Mesenteric fat pad (tissue), 1 donor: Measurements from ENCODE around the gene AGGF1. TPM values are rescaled to one million over a fixed set of nuclear protein-coding genes. Genes with fewer than 3 reads are reported as not detected.
A peak's percentile ranks its signal among the peaks of the same experiment; 100 is the strongest.
"Not testable (repeated sequence)": the region's sequence is repeated elsewhere in the genome, so short reads cannot be mapped to it uniquely, and the experiment has no call there.

ENCODE experiments used
- DNase-seq: peaks from one replicate; pipeline ENCODE4 v3.0.0-alpha.2; 2020; ENCODE audit warnings: low spot score
- long read RNA-seq: library from polyadenylated mRNA; unstranded; transcript quantifications from one replicate; pipeline ENCODE4 v2.0.0, GENCODE V29; 2020
- total RNA-seq: library from RNA; stranded (reverse); fragmentation: NEBNext Ultra II Directional; extraction: Animal tissue kit (Norgen Biotek cat#: 25700); gene quantifications from one replicate; pipeline ENCODE4 v1.2.1, GENCODE V29; 2021
- donor health status: DM: yes; HTN: yes; CAD: no.

AGGF1 gene, protein sequence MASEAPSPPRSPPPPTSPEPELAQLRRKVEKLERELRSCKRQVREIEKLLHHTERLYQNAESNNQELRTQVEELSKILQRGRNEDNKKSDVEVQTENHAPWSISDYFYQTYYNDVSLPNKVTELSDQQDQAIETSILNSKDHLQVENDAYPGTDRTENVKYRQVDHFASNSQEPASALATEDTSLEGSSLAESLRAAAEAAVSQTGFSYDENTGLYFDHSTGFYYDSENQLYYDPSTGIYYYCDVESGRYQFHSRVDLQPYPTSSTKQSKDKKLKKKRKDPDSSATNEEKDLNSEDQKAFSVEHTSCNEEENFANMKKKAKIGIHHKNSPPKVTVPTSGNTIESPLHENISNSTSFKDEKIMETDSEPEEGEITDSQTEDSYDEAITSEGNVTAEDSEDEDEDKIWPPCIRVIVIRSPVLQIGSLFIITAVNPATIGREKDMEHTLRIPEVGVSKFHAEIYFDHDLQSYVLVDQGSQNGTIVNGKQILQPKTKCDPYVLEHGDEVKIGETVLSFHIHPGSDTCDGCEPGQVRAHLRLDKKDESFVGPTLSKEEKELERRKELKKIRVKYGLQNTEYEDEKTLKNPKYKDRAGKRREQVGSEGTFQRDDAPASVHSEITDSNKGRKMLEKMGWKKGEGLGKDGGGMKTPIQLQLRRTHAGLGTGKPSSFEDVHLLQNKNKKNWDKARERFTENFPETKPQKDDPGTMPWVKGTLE
- 21.7 TPM for total RNA-seq
- long read RNA-seq, full-length matches to known transcripts = 5 of 108 reads
- long read RNA-seq, partial matches to known transcripts = 93 of 108 reads
- long read RNA-seq, other reads (novel, unspliced or antisense) = 10 of 108 reads

DNA sequence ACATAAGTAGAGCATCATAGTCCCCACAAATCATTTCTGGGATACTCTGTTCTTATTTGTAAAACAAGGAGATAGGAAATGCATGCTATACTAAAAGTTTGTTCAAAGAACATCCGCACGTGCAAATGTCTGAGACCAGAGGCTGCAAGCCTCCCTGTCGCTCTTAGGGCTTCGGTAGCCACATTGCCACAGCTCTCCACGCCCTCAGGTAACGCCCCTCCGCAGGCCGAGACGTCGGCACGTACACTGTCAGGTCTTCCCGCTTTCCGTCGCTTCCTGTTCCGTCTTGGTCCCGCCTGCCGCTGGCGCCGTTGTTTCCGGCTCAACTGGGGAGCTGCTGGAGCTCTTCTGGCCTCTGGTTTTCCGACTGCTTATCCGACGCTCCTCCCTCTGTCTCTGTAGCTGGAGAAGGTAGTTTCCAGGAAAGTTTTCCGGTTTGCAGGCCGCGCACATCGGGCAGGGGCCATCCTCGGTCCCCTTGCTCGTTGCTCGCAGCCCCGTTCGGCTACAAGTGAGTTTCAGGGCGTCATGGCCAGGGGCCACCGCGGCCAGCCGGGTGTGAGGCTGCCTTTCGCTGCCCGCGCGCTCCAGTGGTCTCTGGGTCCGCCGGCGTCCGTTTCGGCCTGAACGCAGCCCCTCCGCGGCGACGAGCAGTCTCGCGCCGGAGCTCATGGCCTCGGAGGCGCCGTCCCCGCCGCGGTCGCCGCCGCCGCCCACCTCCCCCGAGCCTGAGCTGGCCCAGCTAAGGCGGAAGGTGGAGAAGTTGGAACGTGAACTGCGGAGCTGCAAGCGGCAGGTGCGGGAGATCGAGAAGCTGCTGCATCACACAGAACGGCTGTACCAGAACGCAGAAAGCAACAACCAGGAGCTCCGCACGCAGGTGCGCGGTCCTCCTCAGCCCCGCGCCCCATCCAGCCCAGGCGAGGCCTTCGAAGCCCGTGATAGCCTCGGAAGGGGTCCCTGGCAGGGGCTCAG lies at the start of gene AGGF1:
AGGF1 (plus strand) TSS at position 308 of the 975 bp plus-strand sequence; CDS start at position 671, 363 bp downstream.
- peak; percentile 97 for DNase-seq

DNA sequence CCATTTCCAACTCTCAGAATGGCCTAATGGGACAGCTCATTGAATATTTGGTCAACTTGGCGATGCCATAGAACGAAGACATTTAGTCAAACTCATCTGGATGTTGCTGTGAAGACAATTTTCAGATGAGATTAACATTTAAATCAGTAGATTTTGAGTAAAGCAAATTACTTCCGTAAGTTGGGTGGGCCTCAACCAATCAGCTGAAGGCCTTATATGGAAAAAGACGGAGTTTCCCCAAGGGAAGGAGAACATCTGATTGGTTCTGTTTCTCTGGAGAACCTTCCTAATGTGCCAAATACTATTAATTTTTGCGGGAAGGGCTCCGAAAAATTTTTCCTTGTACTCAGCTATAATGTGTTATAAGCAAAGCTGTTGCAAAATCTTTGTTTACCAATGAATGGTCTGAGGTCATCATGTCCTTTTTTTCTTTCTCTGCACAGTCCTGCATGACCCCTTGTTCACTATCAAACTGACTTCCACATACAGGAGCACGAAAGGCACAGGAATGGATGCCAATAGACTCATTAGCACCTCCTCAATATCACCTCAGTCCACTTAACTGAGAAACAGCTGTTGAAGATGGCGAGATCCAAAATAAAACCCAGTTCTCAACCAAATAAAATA lies 49.6 kb upstream of the AGGF1 start:
- no peak for DNase-seq

GRCh38 chr5:76982450-76982849 lies 47.8 kb upstream of the AGGF1 start:
- no peak for DNase-seq

GRCh38 chr5:76983468-76983867 lies 46.7 kb upstream of the AGGF1 start:
- DNase-seq = no peak

DNA sequence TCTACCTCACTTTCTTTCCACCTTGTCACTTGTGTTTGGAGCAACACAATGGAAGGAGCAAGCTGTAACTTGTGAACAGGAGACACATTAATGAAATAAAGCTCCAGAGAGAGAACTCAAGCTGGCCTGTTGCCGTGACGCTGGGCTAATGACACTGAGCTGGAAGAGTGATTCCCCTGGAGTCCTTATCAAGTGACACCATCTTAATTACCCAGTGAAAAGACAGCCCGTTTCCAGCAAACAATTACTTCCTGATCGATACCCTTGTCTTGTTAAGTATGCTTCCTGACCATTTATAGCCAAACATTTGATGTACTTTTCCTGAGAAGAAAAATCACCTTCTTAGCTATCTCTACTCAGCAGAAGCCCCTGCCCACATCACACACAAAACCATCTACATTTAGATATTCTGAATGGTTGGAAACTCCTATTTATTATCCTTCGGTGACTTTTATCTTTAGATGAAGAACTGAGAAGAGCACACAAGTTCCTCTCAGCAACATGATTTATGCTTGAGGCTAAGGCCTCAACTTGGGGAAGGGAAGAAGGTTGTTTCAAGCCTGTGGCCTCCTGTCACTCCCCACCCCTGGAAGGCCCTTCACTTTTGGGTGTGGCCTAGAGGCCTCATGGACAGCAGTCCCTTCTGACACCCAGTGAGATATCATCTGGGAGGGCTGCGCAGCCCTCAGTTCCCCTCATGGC lies 43.2 kb upstream of the AGGF1 start:
- no peak for DNase-seq

GRCh38 chr5:76990899-76991459 lies 39.2 kb upstream of the AGGF1 start:
- DNase-seq = no peak

GRCh38 chr5:76993436-76993835 lies 36.8 kb upstream of the AGGF1 start:
- DNase-seq = not testable (repeated sequence)

GRCh38 chr5:76994337-76994736 lies 35.9 kb upstream of the AGGF1 start:
- no peak for DNase-seq

DNA sequence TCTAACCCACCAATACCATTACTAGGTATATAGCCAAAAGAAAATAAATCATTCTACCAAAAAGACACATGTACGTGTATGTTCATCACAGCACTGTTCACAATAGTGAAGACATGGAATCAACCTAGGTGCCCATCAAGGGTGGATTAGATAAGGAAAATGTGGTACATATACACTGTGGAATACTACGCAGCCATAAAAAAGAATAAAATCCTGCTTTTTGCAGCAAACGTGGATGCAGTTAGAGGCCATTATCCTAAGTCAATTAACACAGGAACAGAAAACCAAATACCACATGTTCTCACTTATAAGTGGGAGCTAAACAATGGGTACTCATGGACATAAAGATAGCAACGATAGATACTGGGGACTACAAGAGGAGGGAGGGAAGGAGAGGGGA lies 32.0 kb upstream of the AGGF1 start:
- DNase-seq = not testable (repeated sequence)

- no peak for DNase-seq
These were observed 30.8 kb upstream of the AGGF1 start for GRCh38 chr5:76999451-76999850.

DNA sequence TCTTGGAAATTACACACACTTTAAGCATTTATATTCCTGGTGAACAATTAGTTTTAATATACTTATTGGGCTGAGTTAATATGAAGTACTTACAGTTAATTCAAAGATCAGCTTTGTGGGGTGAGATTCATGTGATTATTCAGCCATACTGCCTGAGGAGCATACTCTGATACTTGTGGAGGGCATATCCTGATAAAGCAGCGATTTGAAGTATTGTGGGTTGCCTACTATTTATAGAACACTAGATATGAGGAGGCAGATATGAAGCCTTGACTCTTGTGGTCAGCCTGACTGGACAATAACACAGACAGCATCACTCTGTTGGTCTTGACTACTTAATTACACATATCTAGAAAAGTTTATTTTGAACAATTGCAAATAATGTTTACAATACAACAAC lies 27.0 kb upstream of the AGGF1 start:
- no peak for DNase-seq

GRCh38 chr5:77006124-77006523 lies 24.1 kb upstream of the AGGF1 start:
- DNase-seq = no peak

DNA sequence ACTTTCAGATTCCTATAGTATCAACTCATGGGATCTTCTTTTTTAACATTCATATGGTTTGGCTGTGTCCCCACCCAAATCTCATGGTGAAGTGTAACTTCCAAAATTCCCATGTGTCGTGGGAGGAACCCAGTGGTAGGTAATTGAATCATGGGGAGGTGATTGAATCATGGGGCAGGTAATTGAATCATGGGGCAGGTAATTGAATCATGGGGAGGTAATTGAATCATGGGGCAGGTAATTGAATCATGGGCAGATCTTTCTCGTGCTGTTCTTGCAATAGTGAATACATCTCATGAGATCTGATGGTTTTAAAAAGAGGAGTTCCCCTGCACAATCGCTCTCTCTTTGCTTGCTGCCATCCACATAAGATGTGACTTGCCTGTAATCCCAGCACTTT lies 21.8 kb upstream of the AGGF1 start:
- DNase-seq = no peak

- DNase-seq = no peak
These were observed 20.0 kb upstream of the AGGF1 start for GRCh38 chr5:77010243-77010642.

GRCh38 chr5:77011498-77011897 lies 18.7 kb upstream of the AGGF1 start:
- DNase-seq = no peak

DNA sequence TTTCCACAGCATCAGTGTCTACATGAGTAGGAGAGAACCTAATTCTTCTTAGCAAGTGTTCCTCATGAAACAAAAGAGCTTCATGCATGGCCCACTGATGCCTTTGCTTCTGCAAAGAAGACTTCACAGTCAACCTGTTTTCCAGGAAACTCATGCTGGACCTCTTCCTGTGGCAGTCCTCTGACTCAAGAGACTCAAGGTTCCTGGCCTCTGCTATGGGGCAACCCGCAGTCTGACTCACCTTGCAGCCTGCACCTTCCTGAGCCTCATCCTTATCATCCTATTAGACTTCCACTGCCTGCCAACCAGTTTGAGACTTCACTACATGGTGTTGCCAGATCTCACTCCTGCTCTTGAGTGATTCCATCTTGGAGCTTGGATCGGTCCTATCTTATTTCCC lies 17.6 kb upstream of the AGGF1 start:
- DNase-seq = no peak

DNA sequence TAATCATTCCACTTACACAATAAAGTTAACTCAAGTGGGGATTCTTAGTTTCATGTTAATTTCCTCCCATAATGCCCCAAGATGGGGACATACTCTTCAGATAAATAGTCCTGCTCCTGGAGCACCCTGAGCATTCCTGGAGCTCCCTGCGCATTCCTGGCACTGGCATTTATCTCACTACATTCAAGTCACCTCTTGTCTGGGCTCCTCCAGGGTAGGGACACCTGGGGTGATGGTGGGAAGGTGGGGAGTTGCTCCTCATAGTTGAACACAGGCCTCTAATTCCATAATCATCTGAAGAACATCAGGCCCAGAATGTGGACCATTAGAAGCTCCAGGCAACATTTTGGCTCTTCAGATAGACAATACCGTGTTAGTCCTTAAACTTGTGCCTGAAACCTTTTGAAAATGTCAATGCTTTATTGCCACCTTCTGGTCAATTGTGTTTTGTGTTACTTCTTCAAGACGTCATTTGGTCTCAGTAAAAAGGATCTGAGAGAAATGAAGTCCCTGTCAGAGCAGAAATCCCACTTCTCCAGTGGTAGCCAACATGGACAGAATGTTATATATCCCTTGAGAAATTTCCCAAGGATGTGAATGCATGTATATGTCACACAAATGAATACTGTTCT lies 14.2 kb upstream of the AGGF1 start:
- DNase-seq = no peak

GRCh38 chr5:77016962-77017361 lies 13.2 kb upstream of the AGGF1 start:
- DNase-seq = no peak

DNA sequence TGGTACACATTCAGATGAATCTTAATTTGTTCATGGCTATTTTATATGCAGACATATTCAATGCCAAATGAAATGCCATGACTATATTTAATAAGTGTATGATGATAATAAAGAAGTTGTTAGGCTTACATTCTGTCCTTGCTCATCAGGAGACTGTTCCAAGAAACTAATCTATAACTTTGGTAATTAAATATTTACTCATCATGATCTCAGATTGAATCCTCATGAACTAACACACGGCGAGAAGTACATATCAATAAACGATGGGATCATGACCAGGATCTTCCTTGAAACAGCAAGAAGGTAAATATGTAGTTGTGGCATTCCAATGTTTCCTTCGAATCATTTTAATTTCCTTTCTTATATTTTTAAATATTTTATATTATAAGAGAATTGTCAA lies 12.5 kb upstream of the AGGF1 start:
- DNase-seq = no peak
